ENCODE results near the gene RAB1A.
"Not testable (repeated sequence)": the region's sequence is repeated elsewhere in the genome, so short reads cannot be mapped to it uniquely, and the experiment has no call there.

Gene RAB1A

GRCh38 chr2:65134158-65134557, 4.3 kb upstream of the RAB1A start:
- no peak for TF ChIP-seq CTCF (IDR thresholded peaks at IDR 0.05; ENCODE audit: low read depth, low read length, missing control alignments)
- DNase-seq (ENCODE audit: extremely low read depth, low read depth), result no peak

GRCh38 chr2:65133626-65134025, 3.7 kb upstream of the RAB1A start:
- TF ChIP-seq CTCF (IDR thresholded peaks at IDR 0.05; ENCODE audit: low read depth, low read length, missing control alignments), result no peak
- DNase-seq (ENCODE audit: extremely low read depth, low read depth), result no peak
- no peak overlapping the region for H3K4me3 ChIP-seq (replicated peaks; ENCODE audit: low read depth, low read length)

More at GRCh38 chr2:65134158-65134557, 4.3 kb upstream of the RAB1A start:
- no peak overlapping the region for H3K4me3 ChIP-seq (replicated peaks; ENCODE audit: low read depth, low read length)

GRCh38 chr2:65132930-65133329, 3.0 kb upstream of the RAB1A start:
- H3K4me3 ChIP-seq (replicated peaks; ENCODE audit: low read depth, low read length); DNase-seq (ENCODE audit: extremely low read depth, low read depth): not testable (repeated sequence)

GRCh38 chr2:65130664-65131175, 814 bp upstream of the RAB1A start:
- TF ChIP-seq CTCF (IDR thresholded peaks at IDR 0.05; ENCODE audit: low read depth, low read length, missing control alignments), result no peak
- DNase-seq (ENCODE audit: extremely low read depth, low read depth), result no peak

GRCh38 chr2:65129286-65129825, 550 bp downstream of the RAB1A start:
- H3K4me3 ChIP-seq (replicated peaks; ENCODE audit: low read depth, low read length), result peak overlapping the region; percentile 80
- TF ChIP-seq CTCF (IDR thresholded peaks at IDR 0.05; ENCODE audit: low read depth, low read length, missing control alignments), result no peak
- DNase-seq (ENCODE audit: extremely low read depth, low read depth), result no peak

More at GRCh38 chr2:65130664-65131175, 814 bp upstream of the RAB1A start:
- H3K4me3 ChIP-seq (replicated peaks; ENCODE audit: low read depth, low read length), result peak overlapping the region; percentile 80

DNA sequence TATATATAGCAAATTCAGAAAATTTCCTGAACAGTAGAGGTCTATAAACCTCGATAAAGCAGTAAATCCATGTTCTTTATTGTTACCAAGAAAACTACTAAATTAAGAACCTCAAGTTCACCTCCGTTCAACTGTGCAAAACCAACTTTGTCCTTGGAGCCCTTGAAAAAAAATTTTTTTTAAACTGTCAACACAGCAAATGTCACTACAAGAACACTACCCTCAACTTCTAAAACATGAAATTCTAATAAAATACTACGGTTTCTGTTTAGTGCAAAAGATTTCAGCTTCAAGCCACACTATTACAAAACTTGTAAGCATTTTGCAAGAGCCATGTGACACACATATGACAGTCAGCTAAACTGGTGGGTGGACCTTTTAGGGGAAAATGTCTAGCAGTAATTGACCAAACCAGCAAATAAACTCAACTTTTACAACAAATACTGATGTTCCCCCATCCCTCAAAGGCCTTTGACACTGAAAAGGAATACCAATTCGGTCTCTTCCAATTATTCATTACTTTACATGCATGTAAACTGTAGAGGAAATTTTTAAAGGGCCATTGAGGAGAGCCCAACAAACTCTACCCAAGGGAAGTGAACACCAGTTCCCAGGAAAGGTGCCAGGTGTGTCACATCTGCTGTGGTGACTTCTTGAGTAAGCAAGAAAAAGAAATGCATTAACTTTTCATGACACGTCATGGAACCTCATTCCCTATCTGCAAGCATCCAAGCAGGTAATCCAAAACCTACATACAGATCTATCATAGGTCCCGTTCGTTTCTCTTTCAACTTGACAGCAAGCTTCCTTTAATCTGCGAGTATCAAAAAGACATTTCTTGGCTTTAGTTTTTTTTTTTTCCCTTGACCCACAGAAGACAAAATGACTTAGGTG, 1.4 kb downstream of the RAB1A start:
- TF ChIP-seq CTCF (IDR thresholded peaks at IDR 0.05; ENCODE audit: low read depth, low read length, missing control alignments), result no peak
- DNase-seq (ENCODE audit: extremely low read depth, low read depth), result no peak
- H3K4me3 ChIP-seq (replicated peaks; ENCODE audit: low read depth, low read length), result peak overlapping the region; percentile 80

- not testable (repeated sequence) for DNase-seq (ENCODE audit: extremely low read depth, low read depth); H3K4me3 ChIP-seq (replicated peaks; ENCODE audit: low read depth, low read length)
These were observed 4.4 kb downstream of the RAB1A start for GRCh38 chr2:65125457-65125856.
